ENCODE results near the gene RCL1.

Gene RCL1

GRCh38 chr9:4812858-4813257 lies 20.1 kb downstream of the RCL1 start:
- no peak for DNase-seq

DNA sequence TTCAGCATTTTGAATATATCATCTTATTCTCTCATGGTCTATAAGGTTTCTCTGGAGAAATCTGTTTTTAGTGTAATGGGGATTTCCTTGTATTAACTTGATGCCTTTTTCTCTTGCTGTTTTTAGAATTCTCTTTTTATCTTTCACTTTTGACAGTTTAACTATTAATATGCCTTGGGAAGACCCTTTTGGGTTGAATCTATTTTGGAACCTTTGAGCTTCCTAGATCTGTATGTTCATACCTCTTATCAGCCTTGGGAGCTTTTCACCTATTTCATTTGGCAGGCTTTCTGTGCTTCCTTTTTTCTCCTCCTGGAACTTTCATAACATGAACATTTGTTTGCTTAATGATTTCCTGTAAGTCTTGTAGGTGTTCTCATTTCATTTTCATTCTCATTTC lies 22.2 kb downstream of the RCL1 start:
- DNase-seq, result no peak

- DNase-seq, result no peak
These were observed 22.7 kb downstream of the RCL1 start for GRCh38 chr9:4815381-4815956.

GRCh38 chr9:4820168-4820567 lies 27.4 kb downstream of the RCL1 start:
- DNase-seq, result no peak

DNA sequence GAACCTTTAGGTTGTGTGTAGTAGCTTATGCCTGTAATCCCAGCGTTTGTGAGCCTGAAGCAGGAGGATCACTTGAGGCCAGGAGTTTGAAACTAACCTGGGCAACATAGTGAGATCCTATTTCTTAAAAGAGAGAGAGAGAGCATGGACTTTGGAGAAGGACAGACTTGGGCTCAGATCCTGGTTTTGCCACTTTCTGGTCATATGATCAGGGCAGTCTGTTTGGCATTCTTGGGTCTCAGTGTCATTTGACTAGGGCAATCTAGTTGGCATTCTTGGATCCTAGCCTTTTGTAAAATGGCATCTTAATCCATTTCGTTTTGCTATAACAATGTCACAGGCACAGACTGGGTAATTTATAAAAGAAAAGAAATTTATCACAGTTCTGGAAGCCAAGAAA lies 28.4 kb downstream of the RCL1 start:
- no peak for DNase-seq

DNA sequence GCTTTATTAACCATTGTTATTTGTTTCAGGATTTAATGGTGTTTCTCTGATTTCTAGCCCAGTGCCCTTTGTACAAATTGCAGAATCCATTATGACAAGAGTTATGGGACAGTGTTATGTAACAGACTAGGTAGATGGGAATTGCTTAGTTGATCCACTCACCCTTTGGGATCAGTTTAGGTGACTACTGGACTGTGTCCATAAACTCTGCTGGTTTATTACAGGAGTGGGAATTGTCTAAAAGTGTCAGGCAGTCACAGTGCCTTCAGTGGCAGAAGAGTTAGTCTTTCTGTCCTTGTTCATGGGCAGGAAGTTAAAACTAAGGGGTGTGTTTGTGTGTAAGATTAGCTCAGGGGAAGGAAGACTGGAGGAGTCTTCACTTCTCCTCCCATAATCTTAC lies 29.3 kb downstream of the RCL1 start:
- DNase-seq, result no peak

DNA sequence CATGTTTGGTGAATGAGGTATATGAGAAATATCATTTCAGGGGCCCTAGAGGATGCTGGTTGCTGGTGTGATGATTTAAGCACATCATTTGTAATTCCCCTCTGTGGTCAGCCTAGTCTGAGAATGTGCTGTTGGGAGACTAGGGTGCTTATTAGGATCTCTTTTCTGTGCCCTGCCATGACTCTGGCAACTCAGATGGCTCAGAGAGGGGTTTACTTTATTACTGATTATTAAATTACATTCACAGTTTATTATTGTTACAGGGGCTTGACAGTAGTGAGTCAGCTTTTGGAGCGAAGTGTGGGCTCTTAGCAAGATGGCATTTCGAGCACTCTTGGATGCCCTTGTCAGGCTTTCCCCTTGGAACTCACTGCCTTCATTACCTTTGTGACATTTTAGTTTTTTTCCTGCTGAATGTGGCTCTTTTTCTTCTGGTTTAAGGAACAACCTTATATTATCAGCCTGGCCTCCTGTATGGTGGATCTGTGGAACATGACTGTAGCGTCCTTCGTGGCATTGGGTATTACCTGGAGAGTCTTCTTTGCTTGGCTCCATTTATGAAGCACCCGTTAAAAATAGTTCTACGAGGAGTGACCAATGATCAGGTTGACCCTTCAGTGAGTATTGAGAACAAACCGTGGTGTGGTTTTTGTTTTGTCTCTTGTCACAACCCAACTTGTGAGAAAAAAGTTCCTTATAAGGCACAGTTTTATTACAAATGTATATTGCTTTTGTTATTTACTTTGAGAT lies 33.8 kb downstream of the RCL1 start:
- no peak for DNase-seq

GRCh38 chr9:4827224-4827623 lies 34.5 kb downstream of the RCL1 start:
- DNase-seq, result no peak

DNA sequence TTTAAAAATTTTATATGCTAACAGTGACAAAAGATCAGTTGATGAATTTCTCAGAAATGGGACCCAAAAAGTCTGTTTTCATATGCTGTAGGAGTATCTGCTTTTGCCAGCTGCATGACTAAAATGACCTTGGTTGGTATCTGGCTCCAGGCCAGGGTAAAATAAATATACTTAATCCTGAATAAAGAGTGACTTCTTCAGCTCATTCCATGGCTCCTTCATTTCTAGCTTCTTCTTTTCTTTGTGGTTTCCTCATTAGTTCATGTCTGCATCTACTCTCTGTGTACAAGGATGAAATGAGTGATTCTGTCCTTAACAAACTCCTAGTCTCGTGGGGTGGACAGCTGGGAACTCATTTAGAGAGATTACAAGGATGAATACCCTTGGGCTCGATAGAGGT lies 36.0 kb downstream of the RCL1 start:
- DNase-seq, result peak; percentile 10

- peak; percentile 13 for DNase-seq
These were observed 37.2 kb downstream of the RCL1 start for GRCh38 chr9:4829969-4830368.

DNA sequence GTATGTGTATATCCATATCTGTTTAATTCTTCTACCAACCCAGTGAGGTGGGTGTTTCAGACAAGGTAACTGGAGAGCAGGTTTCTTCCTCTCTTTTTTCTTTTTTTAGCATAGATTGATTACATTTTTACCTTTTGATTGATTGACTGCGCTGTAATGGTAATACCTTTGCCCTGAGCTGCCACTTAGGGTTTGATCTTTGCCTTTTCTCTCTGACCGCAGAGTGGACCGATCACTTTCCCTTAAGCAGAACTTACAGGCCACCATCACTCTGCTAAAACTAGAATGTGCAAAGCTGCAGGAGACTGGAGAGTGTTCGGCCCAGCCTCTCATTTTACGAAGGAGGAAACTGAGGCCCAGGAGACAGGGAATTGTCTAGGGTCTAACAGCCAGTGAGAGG lies 38.0 kb downstream of the RCL1 start:
- no peak for DNase-seq

GRCh38 chr9:4831119-4831518 lies 38.4 kb downstream of the RCL1 start:
- DNase-seq, result no peak

- DNase-seq, result no peak
These were observed 39.2 kb downstream of the RCL1 start for GRCh38 chr9:4831944-4832343.

GRCh38 chr9:4832786-4833579 lies 40.2 kb downstream of the RCL1 start:
- peak; percentile 65 for DNase-seq

- DNase-seq, result peak; percentile 1
These were observed 41.2 kb downstream of the RCL1 start for GRCh38 chr9:4833781-4834560.

DNA sequence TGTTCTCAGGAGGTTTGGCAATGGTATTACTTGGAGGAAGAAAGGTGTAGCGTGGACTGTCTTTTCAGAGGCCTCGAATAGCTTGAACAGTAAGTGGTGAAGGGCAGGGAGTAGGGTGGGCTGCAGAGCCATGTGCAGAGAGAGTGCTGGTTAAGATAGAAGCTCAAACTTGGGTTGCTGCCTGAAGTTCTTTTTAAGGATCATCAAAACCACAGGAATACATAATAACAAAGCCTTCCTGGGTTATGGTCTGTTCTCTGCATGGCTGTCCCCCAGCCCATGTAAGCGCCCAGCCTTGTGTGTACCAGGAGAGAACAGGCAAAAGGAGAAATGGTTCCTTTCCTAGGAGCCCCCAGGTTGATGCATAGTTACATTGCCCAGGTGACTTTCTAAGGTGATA lies 43.9 kb downstream of the RCL1 start:
- DNase-seq, result no peak

DNA sequence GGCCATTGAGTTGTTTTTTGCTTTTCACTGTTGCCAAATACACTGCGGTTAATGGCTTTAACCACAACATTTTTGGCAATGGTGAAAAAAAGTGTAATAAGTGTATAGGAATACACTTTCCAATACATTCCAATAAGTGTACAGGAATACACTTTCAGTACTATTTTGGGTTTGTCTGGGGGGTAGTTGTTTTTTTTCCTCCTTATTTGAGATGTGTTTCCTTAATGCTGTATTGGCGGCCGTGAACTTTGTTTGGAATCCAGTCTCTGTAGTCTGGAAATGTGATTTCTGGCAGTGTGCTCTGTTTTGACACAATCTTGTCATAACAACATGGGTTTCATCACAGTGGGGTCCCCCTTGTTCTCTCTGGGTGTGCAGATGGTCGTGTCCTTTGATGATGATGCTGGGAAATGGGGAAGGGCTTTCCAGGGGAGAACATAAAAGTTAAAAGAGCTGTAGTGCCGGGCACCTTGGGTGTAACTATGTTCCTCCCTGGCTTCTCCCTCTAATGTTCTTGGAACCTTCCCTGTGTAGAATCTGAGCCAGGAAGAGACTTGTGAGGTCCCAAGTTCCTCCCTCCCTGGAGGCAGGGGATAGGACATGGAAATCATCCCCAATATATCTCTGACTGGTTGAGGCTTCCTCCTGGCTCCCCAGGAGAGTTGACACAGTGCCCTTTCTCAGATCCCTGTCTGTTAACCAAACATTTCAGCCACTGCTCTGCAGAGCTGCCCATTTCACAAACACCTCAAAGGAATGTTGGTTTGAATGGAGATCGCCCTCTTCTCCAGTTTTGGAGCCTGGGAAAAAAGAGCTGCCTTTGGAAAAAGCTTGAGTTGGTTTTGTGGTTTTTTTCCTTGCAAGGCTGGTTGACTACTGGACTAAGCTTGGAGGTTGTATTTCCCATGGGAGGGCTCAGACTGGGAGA lies 44.8 kb downstream of the RCL1 start:
- peak; percentile 2 for DNase-seq

DNA sequence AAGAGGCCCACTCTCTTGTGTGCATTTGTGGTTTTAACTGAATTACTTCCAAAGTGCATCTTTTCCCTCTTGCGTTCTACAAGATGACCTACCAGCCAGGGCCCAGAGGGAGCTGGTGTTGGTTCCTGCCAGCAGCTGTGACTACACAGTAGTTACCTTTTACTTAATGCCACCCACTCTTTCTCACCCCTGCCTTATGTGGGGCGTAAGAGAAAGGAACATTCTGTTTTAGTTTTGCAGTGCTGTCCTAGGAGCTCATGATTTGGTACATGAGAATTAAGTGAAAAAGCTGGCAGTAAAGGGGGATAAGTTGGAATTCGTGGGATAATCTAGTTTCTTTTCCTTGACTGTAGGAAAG lies 45.4 kb downstream of the RCL1 start:
- no peak for DNase-seq

DNA sequence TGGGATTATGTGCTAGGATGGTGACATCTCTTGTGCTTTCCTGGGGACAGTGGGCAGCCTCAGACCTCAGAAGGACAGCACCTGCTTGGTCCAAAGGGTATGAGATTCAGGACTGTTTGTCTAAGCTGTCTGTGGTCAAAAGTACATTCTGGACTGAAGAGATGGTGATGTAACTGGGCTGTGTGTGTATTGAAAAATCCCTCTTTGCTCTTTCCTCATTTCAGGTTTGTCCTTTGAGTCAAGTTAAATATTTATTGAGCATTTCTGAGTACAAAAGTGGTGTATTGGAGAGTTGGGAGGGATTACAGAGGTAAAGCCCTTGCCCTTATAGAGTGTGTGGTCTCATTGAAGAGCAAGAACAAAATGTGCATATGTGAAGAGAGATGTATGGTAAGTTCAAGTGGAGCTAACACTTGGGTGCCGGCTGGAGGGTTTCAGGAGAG lies 46.7 kb downstream of the RCL1 start:
- DNase-seq, result no peak

GRCh38 chr9:4840018-4840417 lies 47.3 kb downstream of the RCL1 start:
- no peak for DNase-seq

DNA sequence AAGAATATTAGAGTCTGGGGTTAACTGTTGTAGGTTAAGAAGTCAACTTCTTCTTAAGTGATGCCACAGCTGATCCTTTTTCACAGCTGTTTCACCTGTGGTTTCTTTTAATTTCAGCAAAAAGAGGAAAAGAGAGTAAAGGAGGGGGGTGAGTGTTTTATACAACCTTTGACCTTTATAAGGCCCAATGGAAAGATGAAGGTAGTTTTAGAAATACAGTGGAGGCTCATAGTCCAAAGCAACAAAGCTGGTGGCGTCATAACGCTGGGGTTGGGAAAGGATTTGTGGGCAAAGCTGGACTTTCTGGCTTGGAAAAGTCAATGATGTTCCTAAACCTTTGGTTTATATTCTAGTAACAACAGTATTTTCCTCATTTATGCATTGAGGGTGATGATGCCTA lies 49.5 kb downstream of the RCL1 start:
- DNase-seq, result no peak

DNA sequence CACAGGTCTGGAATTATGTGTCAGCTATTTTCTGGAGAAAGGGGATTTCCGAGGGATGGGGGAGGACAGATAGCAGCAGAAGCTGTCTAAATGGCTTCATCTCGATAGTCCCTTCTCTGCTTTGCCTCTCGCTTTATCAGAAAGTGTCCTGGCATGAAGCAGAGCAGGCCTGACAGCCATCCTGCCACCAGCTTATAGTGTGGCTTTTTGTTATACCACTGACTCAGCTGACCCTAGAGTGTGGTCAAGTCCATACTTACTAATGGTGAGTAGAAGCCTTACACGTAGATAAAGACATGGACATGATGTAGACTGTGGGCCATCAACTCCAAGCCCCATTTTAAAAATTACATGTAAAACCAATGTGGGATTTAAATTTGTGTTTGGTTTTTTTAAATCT lies 50.0 kb downstream of the RCL1 start:
- no peak for DNase-seq

Measured in amniotic stem cell (primary cell).